HG03280 (cell line): ENCODE data around the gene PRTN3.

Experiments
- ATAC-seq: cut with Tn5 transposase; IDR thresholded peaks from one replicate; pipeline ENCODE4 v1.9.1; 2021; ENCODE audit warnings: mild to moderate bottlenecking, moderate library complexity; ENCODE audit not compliant: unreplicated experiment

PRTN3 gene

DNA sequence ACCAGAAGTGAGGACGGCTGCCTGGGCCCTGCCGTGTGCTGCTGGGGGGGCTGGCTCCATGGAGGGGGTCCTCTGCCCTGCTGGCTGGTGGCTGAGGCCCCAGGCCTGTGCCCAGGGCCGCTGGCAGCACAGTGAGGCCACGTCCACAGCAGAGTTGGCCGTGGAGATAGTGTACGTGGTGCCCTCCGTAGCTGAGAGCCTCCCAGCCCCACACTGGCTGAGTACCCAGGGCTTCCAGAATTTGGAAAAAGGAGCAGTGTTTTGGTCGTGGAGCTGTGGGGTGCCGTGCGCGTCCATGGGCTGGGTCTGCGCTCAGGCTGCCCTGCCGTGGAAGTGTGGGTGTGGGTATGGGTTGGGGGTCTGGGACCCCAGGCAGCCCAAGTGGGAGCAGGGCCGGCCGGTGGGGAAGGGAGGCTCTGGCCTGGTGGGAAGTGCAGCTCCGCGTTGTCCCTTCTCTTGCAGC is 37.7 kb upstream of the PRTN3 start:
- no peak for ATAC-seq

DNA sequence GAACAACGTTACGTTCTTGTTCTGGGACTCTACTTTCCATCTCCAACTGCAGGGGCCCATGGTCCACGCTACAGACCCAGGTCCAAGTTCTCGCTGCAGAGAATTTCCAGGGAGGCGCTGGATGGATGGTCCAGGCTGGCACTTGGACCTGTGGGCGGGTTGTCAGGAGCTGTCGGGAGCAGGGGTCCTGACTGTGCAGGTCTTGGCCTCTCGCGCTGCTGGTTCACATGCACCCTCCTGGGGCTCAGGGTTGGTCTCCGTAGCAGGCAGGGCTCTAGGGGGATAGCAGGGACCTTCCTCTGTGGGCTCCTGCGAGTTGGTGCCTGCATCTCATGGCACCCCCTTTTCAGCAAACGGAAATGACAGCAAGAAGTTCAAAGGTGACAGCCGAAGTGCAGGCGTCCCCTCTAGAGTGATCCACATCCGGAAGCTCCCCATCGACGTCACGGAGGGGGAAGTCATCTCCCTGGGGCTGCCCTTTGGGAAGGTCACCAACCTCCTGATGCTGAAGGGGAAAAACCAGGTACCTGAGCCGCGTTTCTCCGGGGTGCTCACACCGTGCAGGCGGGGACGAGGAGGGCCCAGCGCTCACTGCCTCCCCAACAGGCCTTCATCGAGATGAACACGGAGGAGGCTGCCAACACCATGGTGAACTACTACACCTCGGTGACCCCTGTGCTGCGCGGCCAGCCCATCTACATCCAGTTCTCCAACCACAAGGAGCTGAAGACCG is 36.9 kb upstream of the PRTN3 start:
- ATAC-seq: no peak

DNA sequence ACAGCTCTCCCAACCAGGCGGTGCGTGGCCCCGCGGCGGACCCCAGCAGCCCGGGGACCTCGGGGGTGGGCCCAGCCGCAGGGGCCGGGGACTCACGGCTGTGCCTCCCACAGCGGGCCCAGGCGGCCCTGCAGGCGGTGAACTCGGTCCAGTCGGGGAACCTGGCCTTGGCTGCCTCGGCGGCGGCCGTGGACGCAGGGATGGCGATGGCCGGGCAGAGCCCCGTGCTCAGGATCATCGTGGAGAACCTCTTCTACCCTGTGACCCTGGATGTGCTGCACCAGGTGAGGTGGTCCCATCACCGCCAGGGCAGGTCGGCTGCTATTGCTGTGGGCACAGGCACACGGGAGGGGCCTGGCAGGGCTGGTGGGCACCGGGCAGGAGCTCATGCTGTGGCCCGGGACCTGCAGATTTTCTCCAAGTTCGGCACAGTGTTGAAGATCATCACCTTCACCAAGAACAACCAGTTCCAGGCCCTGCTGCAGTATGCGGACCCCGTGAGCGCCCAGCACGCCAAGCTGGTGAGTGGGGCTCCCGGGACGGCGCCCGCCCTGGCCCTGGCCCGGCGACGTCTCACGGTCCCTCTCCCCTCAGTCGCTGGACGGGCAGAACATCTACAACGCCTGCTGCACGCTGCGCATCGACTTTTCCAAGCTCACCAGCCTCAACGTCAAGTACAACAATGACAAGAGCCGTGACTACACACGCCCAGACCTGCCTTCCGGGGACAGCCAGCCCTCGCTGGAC is 36.2 kb upstream of the PRTN3 start:
- no peak for ATAC-seq

DNA sequence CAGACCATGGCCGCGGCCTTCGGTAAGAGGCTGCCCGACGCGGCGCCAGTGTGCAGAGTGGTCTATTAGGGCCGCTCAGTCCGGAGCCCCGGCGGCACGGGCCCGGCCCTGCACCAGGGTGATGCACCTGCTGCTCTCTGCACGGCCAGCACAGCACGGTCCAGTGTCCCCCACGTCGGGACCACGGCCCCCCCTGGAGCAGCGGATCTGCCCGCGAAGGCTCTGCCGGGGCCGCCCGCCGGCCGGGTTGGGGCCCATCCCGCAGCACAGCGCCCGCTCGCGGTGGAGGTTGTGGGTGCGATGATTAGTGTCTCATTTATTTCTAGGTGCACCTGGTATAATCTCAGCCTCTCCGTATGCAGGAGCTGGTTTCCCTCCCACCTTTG is 35.6 kb upstream of the PRTN3 start:
- ATAC-seq: no peak

DNA sequence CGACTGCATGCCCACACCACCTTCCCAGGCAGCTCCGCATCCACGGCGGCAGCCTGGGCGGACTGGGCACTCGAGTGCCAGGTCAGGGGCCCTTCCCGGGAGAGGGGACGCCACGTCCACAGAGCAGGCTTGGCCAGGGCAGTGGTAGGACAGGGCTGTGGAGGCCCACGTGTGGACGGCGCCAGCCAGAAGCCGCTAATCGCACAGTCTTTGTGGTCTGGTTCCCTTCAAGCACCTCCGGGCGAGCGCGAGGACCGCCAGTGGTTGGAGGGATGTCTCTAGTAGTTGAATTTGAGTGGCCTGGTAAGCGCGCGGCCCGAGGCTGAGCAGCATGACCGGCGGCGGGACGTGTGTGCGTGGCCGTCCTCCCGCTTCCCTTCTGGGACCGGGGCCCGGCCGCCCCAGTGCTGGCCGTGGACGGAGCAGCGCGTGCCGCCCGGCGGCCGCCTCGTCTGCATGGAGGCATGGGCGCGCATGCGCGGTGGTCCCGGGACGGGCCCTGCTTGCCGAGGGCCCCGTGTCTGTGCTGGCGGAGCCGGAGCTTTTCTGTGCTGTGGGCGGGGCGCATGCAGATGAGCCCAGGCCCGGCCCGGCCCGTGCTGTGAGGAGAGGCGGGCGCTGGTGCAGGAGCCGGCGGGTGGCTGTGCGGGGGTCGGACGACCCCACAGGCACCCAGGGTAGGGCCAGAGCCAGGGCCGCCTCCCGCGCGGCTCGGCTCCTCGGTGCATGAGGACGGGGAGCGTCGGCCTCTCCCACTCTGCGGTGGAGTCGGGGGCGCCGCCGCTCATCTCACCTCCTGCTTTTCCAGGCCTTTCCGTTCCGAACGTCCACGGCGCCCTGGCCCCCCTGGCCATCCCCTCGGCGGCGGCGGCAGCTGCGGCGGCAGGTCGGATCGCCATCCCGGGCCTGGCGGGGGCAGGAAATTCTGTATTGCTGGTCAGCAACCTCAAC is 34.9 kb upstream of the PRTN3 start:
- no peak for ATAC-seq

DNA sequence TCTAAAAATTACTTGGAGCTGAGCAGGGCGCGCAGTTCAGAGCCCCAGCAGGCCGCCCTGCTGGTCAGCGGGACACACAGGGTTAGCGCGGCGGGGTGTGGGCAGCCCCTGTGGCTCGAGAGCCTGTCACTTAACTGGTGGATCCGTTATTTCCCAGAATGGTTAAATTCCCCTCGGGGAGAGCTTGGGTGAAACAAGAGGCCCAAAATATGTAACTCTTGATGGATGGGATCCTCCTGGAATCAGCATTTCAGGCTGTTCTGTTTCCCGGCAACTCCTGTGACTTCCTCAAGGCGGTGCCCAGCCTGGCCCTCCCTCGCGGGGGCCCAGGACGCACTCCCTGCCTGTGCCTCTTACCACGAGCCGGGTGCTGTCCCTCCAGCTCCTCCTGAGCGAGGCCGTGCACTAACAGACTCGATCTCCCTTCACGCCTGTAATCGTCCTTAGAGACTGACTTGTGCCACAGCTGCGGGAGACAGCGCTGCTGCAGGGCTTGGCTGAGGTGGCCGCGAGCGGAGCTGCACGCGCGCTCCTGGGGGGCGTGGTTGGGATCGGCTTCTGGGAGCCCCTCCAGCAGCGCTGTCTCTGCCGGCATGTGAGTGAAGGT is 33.9 kb upstream of the PRTN3 start:
- ATAC-seq: no peak

DNA sequence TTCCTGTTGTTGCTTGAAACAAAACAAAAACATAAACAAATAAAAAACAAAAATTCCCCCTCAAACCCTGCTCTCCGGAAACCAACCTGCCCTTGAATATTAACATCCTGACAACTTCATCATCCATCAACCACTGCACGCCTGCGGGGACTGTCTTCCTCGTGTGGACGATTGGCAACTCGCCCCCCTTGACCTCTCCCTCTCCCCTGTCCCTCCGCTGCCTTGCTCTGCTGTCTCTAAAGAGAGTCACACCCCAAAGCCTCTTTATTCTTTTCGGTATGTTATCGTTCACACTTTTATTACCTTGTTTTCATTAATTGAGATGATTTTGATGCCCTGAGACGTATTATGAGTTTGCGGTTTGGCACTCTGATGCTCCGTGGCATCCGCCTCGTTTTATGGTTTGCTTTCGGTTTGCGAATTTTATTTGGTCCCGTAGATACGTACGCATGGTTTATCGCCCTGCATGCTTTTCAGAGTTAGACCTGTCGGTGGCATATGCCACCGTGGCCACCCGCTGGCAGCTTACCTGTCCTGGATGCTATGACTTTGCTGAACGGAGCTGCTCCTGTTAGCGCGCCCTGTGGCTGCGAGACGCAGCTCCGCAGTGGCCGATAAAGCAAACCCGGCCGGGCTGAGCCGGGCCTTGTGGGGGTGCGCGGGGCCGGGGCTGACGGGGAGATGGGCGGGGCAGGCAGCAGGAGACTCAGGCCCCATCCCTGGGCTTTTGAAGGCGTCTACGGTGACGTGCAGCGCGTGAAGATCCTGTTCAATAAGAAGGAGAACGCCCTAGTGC is 33.0 kb upstream of the PRTN3 start:
- ATAC-seq: no peak

DNA sequence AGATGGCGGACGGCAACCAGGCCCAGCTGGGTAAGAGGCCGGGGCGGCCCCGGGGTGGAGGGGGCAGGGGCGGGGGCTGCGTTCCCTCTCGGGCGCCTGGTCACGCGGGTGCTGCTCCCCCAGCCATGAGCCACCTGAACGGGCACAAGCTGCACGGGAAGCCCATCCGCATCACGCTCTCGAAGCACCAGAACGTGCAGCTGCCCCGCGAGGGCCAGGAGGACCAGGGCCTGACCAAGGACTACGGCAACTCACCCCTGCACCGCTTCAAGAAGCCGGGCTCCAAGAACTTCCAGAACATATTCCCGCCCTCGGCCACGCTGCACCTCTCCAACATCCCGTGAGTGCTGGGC is 32.4 kb upstream of the PRTN3 start:
- no peak for ATAC-seq

DNA sequence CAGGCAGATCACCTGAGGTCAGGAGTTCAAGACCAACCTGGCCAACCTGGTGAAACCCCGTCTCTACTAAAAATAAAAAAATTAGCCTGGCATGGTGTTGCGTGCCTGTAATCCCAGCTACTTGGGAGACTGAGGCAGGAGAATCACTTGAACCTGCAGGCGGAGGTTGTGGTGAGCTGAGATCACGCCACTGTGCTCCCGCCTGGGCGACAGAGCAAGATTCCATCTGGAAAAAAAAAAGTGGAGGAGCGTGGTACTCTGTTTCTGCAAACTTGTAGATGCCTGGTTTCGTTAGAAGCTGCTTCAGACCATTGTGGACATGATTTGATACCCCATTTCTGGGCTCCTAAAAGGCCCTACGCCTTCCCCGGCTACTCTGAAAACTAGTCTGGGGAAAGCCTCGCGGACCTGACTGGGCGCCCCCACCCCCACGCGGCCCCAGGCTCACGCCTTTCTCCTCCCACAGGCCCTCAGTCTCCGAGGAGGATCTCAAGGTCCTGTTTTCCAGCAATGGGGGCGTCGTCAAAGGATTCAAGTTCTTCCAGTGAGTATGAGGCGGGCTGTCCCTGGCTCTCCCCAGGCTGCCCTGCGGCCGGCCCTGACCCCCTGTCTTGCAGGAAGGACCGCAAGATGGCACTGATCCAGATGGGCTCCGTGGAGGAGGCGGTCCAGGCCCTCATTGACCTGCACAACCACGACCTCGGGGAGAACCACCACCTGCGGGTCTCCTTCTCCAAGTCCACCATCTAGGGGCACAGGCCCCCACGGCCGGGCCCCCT is 30.5 kb upstream of the PRTN3 start:
- no peak for ATAC-seq

DNA sequence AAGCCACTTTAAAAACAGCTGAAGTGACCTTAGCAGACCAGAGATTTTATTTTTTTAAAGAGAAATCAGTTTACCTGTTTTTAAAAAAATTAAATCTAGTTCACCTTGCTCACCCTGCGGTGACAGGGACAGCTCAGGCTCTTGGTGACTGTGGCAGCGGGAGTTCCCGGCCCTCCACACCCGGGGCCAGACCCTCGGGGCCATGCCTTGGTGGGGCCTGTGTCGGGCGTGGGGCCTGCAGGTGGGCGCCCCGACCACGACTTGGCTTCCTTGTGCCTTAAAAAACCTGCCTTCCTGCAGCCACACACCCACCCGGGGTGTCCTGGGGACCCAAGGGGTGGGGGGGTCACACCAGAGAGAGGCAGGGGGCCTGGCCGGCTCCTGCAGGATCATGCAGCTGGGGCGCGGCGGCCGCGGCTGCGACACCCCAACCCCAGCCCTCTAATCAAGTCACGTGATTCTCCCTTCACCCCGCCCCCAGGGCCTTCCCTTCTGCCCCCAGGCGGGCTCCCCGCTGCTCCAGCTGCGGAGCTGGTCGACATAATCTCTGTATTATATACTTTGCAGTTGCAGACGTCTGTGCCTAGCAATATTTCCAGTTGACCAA is 29.8 kb upstream of the PRTN3 start:
- ATAC-seq: no peak

DNA sequence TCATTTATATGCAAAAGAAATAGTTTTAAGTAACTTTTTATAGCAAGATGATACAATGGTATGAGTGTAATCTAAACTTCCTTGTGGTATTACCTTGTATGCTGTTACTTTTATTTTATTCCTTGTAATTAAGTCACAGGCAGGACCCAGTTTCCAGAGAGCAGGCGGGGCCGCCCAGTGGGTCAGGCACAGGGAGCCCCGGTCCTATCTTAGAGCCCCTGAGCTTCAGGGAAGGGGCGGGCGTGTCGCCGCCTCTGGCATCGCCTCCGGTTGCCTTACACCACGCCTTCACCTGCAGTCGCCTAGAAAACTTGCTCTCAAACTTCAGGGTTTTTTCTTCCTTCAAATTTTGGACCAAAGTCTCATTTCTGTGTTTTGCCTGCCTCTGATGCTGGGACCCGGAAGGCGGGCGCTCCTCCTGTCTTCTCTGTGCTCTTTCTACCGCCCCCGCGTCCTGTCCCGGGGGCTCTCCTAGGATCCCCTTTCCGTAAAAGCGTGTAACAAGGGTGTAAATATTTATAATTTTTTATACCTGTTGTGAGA is 29.2 kb upstream of the PRTN3 start:
- no peak for ATAC-seq

DNA sequence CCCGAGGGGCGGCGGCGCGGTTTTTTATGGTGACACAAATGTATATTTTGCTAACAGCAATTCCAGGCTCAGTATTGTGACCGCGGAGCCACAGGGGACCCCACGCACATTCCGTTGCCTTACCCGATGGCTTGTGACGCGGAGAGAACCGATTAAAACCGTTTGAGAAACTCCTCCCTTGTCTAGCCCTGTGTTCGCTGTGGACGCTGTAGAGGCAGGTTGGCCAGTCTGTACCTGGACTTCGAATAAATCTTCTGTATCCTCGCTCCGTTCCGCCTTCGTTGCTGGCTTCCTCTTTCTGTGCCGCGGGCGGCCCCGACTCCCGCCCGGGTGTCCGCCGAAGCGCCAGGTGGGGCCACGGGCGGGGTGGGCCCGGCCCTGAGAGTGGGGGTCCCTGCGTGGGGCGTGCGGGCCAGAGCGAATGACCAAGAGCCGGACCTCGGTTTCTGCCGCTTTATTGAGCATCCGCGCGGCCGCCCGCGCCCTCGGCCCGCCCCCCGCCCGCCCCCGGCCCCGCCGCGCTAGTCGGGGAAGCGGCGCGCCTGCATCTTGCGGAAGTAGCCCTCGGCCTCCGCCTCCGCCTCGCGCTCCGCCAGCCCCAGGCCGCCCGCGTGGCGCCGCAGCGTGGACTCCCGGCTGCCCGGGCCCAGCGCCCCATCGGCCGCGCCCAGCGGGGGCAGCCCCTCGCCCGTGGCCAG is 28.6 kb upstream of the PRTN3 start:
- ATAC-seq: no peak

DNA sequence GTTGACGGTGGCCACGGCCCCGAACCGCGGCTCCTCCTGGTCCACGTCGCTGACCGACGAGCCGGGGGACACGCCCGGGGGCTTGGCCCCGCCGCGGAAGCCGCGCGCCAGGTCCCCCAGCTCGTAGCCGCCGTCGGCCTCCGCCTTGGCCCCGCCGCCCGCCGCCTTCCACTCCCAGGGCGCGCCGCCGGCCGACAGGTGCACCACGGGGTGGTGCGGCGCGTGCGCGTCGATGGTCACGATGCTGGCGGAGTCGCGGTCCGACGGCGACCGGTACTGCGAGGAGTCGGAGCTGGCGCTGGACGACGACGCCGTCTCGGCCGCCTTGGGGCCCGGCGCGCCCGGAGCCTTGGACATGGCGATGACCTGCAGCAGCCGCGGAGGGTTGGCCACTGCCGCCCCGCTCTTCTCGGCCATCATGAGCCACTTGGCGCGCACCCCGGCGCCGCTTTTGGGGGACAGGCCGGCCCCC is 28.0 kb upstream of the PRTN3 start:
- no peak for ATAC-seq

DNA sequence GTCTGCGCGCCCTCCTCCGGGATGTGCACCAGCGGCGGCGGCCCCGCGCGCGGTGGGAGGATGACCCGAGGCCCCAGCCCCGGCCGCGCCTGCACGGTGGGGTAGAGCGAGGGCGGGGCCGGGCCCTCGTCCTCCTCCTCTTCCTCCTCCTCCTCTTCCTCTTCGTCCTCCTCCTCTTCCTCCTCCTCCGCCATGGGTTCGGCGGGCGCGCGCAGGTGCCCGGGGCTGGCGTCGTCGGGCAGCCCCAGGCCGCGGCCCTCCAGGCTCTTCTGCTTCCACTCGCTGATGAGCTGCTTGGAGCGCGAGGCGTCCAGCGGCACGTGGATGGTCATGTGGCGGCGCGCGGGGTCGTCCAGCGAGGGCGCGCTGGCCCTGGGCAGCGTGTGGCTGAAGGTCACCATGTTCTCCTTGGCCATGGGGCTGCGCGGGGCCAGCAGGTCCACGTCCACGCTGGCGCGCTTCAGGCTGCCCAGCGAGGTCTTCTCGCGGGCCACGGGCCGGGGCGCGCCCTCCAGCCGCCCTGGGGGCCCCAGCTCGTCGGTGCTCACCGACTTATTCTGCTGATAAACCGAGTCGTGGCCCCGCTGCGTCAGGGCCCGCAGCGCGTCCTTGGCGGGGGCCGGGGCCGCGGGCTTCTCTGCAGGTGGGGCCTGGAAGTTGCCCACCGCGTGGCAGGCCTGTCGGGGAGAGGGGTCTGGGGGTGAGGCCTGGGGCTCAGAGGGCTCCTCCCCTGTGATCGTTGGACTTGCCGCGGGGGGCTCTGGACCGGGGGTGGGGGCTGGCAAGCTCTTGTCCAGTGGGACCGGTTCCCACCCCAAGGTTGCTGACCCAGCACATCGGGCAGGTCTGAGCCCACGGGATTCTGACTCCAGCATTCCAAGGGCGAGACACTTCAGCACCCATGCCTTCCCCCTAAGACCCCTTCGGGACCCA is 27.3 kb upstream of the PRTN3 start:
- ATAC-seq: no peak

DNA sequence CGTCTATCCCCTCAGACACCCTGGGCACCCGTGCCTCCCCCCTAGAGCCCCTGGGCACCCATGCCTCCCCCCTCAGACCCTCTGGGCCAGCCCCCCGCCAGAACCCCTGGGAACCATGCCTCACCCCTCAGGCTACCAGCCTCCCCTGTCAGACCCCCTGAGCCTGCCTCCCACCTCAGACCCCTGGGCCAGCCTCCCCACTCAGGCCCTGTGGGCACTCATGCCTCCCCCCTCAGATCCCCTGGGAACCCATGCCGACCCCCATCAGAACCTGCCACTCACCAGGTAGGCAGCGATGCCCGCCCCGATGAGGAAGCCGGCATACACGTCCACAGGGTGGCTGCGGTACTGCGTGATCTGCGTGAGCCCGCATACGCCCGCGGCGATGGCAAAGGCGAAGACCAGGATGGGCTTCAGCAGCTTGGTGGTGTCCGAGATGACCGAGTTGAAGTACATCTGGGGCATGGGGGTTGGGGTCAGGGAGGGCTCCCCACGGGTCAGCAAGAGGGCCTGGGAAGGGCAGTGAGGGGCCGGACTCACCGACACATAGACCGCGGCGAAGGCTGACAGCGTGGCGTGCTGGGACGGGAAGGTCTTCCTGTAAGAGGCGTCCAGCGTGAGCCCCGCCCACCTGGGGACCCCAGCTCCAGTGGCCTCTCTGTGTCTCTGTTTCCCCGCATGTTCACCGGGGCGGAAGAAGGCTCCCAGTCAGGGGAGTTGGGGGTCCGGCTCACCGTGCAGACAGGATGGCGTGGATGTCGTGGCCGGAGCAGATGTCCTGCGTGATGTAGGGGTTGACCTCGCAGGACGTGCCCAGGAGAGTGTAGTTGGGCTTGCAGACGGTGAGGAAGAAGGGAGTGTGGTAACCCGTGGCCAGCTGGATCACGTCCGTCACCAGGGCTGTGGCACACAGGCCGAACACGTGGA is 26.4 kb upstream of the PRTN3 start:
- no peak for ATAC-seq
